HFFc6 (cell line): ENCODE results near the gene CSRNP3. TPM values are rescaled to one million over a fixed set of nuclear protein-coding genes. Genes with fewer than 3 reads are reported as not detected.

Source experiments
- DNase-seq: peaks from one replicate; pipeline ENCODE4 v3.0.0-alpha.2; 2018
- H3K27ac Mint-ChIP-seq: 2 replicates; pipeline ENCODE4 v1.8.0; 2020; ENCODE audit warnings: mild to moderate bottlenecking, mixed read lengths
- H3K27me3 Mint-ChIP-seq: 2 replicates; pipeline ENCODE4 v1.8.0; 2021; ENCODE audit warnings: mild to moderate bottlenecking, moderate library complexity, mixed read lengths; ENCODE audit not compliant: insufficient read depth
- H3K36me3 Mint-ChIP-seq: 2 replicates; pipeline ENCODE4 v1.8.0; 2021; ENCODE audit warnings: low read depth, mixed read lengths
- H3K4me1 Mint-ChIP-seq: 2 replicates; pipeline ENCODE4 v1.8.0; 2020; ENCODE audit warnings: low read depth, mixed read lengths
- H3K4me3 Mint-ChIP-seq: 2 replicates; pipeline ENCODE4 v1.8.0; 2020; ENCODE audit warnings: mild to moderate bottlenecking, moderate library complexity, mixed read lengths
- H3K9me3 Mint-ChIP-seq: 2 replicates; pipeline ENCODE4 v1.8.0; 2020; ENCODE audit warnings: mild to moderate bottlenecking, mixed read lengths
- total RNA-seq, 6 experiments: library from RNA; stranded (reverse); fragmentation: NEBNext Ultra II Directional; extraction: Animal tissue kit (Norgen Biotek cat#: 25700); gene quantifications; 2 replicates in 1 of 6; 3 replicates in 5 of 6; pipeline ENCODE4 v1.2.3, GENCODE V29; 2021
- TF ChIP-seq, protein P1 (sequence below): fragments of 200-600 bp; sonication (generic); IDR thresholded peaks from 2 replicates; pipeline ENCODE4 v1.5.0; 2021; ENCODE audit warnings: antibody characterized with exemption, mild to moderate bottlenecking

CSRNP3 gene
- total RNA-seq, 6 experiments from 2014 or later: 0.02 to 0.79 (median 0.31) TPM; not detected in 2

DNA sequence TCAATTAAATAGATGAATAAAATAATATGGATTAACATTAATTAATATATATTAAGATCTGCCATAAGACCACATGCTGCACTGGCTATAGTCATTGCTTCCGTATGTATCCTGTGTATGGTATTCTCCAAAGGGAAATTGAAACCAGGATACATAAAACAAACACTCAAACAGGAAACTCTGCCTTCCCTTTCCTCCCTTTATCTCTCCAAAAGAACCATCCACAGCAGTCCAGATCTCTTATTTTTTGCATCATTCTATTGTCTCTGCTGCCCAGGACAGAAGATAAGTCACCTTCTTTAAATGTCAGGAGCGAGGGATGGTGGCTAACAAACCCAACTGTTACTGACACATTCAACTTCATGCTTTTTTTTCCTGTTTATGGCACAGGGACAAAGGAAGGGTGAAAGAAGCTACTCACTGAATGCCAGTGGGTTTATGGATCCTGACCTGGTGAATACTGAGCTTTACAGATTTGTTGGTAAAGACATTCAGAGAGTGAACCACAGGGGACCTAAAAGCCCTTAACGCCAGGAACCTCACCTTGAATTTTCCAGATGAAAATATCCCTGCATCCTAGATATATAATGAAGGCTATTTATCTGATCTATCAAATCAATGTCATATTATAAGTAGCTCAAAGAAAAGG lies 67.5 kb downstream of the CSRNP3 start:
- no peaks in the 10 kb centered on the region for H3K27me3 Mint-ChIP-seq
- H3K27ac Mint-ChIP-seq: no peak overlapping the region
- H3K9me3 Mint-ChIP-seq: no peaks in the 10 kb centered on the region; the same call in 1 of the 2 replicates
- no peak for DNase-seq
- H3K4me1 Mint-ChIP-seq: no peaks in the 10 kb centered on the region
- no peaks in the 10 kb centered on the region for H3K36me3 Mint-ChIP-seq
- no peak overlapping the region for H3K4me3 Mint-ChIP-seq
- TF ChIP-seq, protein P1, sequence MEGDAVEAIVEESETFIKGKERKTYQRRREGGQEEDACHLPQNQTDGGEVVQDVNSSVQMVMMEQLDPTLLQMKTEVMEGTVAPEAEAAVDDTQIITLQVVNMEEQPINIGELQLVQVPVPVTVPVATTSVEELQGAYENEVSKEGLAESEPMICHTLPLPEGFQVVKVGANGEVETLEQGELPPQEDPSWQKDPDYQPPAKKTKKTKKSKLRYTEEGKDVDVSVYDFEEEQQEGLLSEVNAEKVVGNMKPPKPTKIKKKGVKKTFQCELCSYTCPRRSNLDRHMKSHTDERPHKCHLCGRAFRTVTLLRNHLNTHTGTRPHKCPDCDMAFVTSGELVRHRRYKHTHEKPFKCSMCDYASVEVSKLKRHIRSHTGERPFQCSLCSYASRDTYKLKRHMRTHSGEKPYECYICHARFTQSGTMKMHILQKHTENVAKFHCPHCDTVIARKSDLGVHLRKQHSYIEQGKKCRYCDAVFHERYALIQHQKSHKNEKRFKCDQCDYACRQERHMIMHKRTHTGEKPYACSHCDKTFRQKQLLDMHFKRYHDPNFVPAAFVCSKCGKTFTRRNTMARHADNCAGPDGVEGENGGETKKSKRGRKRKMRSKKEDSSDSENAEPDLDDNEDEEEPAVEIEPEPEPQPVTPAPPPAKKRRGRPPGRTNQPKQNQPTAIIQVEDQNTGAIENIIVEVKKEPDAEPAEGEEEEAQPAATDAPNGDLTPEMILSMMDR: no peak

DNA sequence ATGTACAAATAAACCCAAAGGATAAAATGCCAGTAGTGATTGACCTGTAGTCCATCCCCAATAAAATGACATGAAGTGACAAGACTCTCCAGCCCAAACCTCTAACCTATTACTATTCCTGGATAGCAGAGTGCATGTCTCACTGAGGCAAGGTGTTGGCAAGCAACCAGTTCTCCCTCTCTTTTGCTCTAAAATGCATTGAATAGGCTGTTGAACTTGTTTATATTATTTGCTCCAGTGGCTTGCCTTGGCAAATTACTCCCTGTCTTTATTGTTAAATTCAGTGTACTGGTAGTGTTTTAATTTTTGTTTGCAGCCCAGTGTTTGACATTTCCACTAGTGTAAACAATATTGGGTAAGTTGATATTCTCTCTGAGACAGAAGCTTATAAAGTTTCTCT lies 70.5 kb downstream of the CSRNP3 start:
- Mint-ChIP-seq H3K4me1 (no peaks in the 10 kb centered on the region), H3K27ac (no peak overlapping the region)
- TF ChIP-seq, protein P1: no peak

DNA sequence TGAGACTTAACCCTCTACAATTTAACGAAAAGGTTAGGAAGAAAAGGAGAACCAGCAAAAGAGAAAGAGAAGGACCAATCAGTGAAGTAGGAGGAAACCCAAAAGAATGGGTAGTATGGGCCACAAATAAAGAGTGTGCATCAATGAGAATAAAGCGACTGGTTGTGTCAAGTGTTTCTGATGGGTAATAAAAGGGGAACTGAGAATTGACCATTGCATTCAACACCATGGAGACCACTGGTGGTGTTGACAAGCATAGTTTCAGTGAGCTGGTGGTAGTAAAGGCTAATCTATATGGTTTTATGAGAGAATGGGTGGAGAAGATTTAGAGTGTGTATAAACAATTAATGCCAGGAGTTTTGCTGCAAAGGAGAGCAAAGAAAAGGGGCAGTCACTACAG lies 75.4 kb downstream of the CSRNP3 start:
- no peak overlapping the region for H3K27ac Mint-ChIP-seq
- H3K36me3 Mint-ChIP-seq: no peaks in the 10 kb centered on the region
- H3K4me3 Mint-ChIP-seq: no peak overlapping the region
- TF ChIP-seq, protein P1: no peak
- no peaks in the 10 kb centered on the region for H3K4me1 Mint-ChIP-seq
- H3K27me3 Mint-ChIP-seq: no peaks in the 10 kb centered on the region
- no peaks in the 10 kb centered on the region for H3K9me3 Mint-ChIP-seq
- DNase-seq: no peak

More for the DNA sequence above, 70.5 kb downstream of the CSRNP3 start:
- H3K27me3 Mint-ChIP-seq: no peaks in the 10 kb centered on the region
- no peak for DNase-seq
- no peaks in the 10 kb centered on the region; the same call in 1 of the 2 replicates for H3K9me3 Mint-ChIP-seq
- H3K36me3 Mint-ChIP-seq: no peaks in the 10 kb centered on the region
- H3K4me3 Mint-ChIP-seq: no peak overlapping the region

DNA sequence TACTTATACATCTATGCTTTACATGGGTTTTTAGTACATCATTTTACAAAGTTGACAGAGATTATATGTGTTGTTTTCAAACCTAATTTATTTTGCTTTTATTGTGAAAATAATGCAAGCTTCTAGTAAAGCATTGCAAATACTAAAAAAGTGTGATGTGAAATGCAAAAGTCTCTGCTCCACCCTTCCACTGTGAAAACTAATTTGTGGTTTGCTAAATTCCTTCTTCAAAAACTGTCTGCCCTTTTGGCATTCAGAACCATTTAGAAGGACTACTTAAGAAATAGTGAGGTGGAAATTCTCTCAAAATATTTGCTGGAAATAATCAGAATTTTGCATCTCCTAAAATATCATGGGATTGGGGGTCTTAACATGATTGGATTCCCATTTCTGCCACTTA lies 78.4 kb downstream of the CSRNP3 start:
- TF ChIP-seq, protein P1: no peak
- H3K27me3 Mint-ChIP-seq: no peaks in the 10 kb centered on the region
- no peak for DNase-seq
- H3K9me3 Mint-ChIP-seq: peaks cover 6% of the 10 kb centered on the region
- no peaks in the 10 kb centered on the region for H3K36me3 Mint-ChIP-seq
- no peak overlapping the region for H3K4me3 Mint-ChIP-seq
- no peaks in the 10 kb centered on the region for H3K4me1 Mint-ChIP-seq
- no peak overlapping the region for H3K27ac Mint-ChIP-seq

DNA sequence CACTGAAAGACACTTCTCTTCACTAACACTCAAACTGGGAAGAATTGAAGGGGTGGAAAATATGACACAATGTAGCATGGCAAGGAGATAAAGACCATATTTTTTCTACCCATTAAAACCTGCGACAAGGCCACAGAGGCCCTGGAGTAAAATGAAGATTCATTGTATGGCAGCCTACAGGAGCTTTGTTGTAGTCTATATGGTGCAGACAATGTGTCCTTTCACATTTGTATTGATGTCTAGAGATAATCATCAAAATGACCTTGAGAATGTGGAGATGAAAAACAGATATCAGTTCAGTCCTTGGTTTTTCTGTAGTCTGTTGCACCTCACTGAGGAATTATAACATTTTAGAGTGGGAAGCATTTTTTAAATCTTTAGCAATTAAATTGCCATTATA lies 80.1 kb downstream of the CSRNP3 start:
- TF ChIP-seq, protein P1: no peak
- H3K4me1 Mint-ChIP-seq: no peaks in the 10 kb centered on the region
- H3K36me3 Mint-ChIP-seq: no peaks in the 10 kb centered on the region
- no peak for DNase-seq
- no peaks in the 10 kb centered on the region for H3K27me3 Mint-ChIP-seq
- peaks cover 6% of the 10 kb centered on the region for H3K9me3 Mint-ChIP-seq
- H3K27ac Mint-ChIP-seq: no peak overlapping the region
- H3K4me3 Mint-ChIP-seq: no peak overlapping the region
